Ovary (tissue), 3 donors: ENCODE results near the gene ANAPC10.

Experiments
- POLR2A ChIP-seq: fragments of 450-650 bp; IDR thresholded peaks from one replicate; pipeline ENCODE4 v1.6.1; 2017; ENCODE audit warnings: antibody characterized with exemption, mild to moderate bottlenecking, moderate library complexity
- TF ChIP-seq, protein P1 (sequence below), 3 donors: fragments of 450-650 bp in 2 of 3; fragments of 200-600 bp in 1 of 3; IDR thresholded peaks; one replicate each; pipeline versions ENCODE4 v1.5.1 to v1.8.0; 2016 to 2022; ENCODE audit warnings: antibody characterized with exemption in 3 of 3, mild to moderate bottlenecking in 1 of 3
- donor health status: DM: no; HTN: no; CAD: no.

DNA sequence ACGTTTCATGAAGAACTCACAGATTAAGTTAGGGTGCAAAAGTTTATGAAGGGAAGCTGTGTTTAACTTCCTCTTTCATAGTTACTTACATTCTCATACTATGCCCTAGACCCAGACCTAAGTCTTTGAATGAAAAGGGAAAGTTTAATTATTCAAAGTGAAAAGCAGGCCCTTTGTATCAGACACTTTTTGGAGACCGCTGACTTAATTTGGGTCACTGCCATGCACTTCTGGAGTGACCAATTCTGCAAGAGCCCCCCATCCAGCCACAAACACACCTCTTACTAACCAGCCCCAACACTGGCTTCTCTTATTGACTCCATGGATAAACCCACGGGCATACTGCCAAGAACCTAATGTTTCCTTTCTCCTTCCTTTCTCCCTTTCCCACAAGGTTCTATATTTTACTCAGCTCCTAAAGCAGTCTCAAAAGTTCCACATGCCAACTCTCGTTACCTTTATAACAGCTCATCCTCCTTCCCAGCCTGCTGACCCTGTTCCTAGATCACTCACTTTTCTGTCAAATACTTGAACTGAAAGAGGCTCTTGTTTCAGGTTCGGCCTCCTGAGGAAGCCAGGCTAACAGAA lies 34.6 kb upstream of the ANAPC10 start:
- TF ChIP-seq, protein P1, sequence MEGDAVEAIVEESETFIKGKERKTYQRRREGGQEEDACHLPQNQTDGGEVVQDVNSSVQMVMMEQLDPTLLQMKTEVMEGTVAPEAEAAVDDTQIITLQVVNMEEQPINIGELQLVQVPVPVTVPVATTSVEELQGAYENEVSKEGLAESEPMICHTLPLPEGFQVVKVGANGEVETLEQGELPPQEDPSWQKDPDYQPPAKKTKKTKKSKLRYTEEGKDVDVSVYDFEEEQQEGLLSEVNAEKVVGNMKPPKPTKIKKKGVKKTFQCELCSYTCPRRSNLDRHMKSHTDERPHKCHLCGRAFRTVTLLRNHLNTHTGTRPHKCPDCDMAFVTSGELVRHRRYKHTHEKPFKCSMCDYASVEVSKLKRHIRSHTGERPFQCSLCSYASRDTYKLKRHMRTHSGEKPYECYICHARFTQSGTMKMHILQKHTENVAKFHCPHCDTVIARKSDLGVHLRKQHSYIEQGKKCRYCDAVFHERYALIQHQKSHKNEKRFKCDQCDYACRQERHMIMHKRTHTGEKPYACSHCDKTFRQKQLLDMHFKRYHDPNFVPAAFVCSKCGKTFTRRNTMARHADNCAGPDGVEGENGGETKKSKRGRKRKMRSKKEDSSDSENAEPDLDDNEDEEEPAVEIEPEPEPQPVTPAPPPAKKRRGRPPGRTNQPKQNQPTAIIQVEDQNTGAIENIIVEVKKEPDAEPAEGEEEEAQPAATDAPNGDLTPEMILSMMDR (IDR thresholded peaks at IDR 0.05): no peak
- TF ChIP-seq POLR2A: no peak
